Pancreas (tissue), 10 donors: Measurements from ENCODE around the gene TMEM97. TPM values are rescaled to one million over a fixed set of nuclear protein-coding genes. Genes with fewer than 3 reads are reported as not detected.
A peak's percentile ranks its signal among the peaks of the same experiment; 100 is the strongest.
"Not testable (repeated sequence)": the region's sequence is repeated elsewhere in the genome, so short reads cannot be mapped to it uniquely, and the experiment has no call there.

Experiments used
- ATAC-seq, 4 donors: fragments of 200-7000 bp; cut with Tn5 transposase; one replicate each; pipeline versions ENCODE4 v1.8.0 to v1.9.1; 2020; ENCODE audit warnings: mild to moderate bottlenecking in 4 of 4, moderate library complexity in 4 of 4
- DNase-seq, 6 donors: peaks; one replicate each; pipeline ENCODE4 v3.0.0-alpha.2; 2020
- FAIRE-seq: peaks from 2 replicates; lab custom pipeline; 2012; peaks lifted over from hg19 to GRCh38; lab: Jason Lieb, UNC
- H3K27ac ChIP-seq, 4 donors: fragments of 200-600 bp; sonication (generic); 1 replicate in 3 of 4; 2 replicates in 1 of 4; pipeline versions ENCODE4 v1.5.0 to v1.8.0; 2020
- H3K27me3 ChIP-seq, 4 donors: fragments of 200-600 bp; one replicate each; pipeline ENCODE4 v1.8.0; 2021
- H3K36me3 ChIP-seq, 3 donors: fragments of 200-600 bp; sonication (generic) in 1 of 3; one replicate each; pipeline versions ENCODE4 v1.5.0 to v1.8.0; 2020 to 2021
- H3K4me1 ChIP-seq, 3 donors: fragments of 200-600 bp; one replicate each; pipeline ENCODE4 v1.8.0; 2021
- H3K4me3 ChIP-seq, 4 donors: fragments of 200-600 bp; sonication (generic) in 2 of 4; one replicate each; pipeline versions ENCODE4 v1.5.0 to v1.8.0; 2020 to 2021
- H3K9me3 ChIP-seq, 4 donors: fragments of 200-600 bp; one replicate each; pipeline ENCODE4 v1.8.0; 2021
- WGBS, 2 donors: extraction: QIAGEN DNeasy Blood & Tissue Kit; methylation state at CpG; one replicate each; pipeline ENCODE4 v1.1.7; 2013; 5-methylcytosine and 5-hydroxymethylcytosine counted together
- intact Hi-C, 3 donors: fragments of 100-400 bp; cut with DNase I; formaldehyde crosslinking; loops; one replicate each; pipeline versions ENCODE4 v1.11.1 to v1.14.2; 2022
- polyA plus RNA-seq, 2 donors: library from polyadenylated mRNA; stranded (reverse); fragments of 200-250 nt; gene quantifications; one replicate each; pipeline ENCODE4 v1.2.3, GENCODE V29; 2013
- total RNA-seq, 6 donors: library from RNA; stranded (reverse); fragmentation: NEBNext Ultra II Directional in 4 of 6; extraction: Animal tissue kit (Norgen Biotek cat#: 25700) in 4 of 6; gene quantifications; one replicate each; pipeline versions ENCODE4 v1.2.1 to v1.2.4, GENCODE V29; 2021 to 2023
- TF ChIP-seq, protein P1 (sequence below), 4 donors: fragments of 200-600 bp; sonication (generic) in 3 of 4; IDR thresholded peaks; one replicate each; pipeline versions ENCODE4 v1.5.0 to v1.8.0; 2021; ENCODE audit warnings: antibody characterized with exemption in 4 of 4
- donor health status: healthy with polysubstance abuse.
- donor health status: DM: no; HTN: no; CAD: no; lungs with moderate emphysema.
- donor health status: DM: no; HTN: no; CAD: no.
- donor health status: control.
- donor health status: control.
- donor health status: Bipolar disorder and iron deficiency.
- donor health status: DM: yes; HTN: yes; CAD: no.
- donor health status: DM: no; HTN: no; CAD: no.
- donor health status: DM: no; HTN: no; CAD: no.
- donor health status: DM: yes; HTN: yes; CAD: no.

TMEM97 gene
- 100 to 1,000 TPM in 4 of 6 donors, 10 to 100 TPM in 2; 73.9 to 129 (median 113) TPM for total RNA-seq
- polyA plus RNA-seq = 10 to 100 TPM; 13.1 to 17.2 TPM

DNA sequence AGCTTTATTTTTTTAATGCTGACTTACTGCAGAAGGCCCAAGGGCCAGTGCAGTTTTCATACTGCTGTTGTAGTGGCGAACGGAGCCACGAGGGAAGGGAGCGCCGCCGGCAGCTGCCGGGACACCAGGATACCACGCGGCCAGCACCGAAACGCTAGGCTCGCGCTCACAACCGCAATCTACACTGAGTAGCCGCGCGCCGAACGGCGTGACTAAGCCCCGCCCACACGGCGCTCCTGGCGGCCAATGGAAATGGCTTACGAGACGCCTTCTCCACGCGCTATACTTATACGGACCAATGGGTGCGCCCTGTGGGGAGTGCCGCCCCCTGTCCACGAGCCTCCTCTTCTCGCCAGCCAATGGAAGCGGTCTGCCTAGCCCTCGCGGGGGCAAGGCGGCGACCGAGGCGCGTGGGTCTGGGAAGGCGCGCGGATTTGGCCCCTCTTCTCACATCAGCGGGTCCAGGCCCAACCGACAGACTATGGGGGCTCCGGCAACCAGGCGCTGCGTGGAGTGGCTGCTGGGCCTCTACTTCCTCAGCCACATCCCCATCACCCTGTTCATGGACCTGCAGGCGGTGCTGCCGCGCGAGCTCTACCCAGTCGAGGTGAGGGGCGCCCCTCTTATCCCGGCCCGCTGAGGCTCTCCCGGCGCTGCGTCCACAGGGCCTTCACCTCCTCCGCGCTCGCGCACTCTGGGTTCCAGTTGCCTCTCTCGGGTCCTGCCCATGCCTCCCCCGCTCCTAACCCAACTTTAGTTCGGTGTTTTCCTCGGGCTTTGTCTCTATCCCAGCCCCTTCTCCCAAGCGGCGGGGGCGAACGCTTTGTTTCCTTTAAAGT, at the start of gene TMEM97:
TMEM97 (plus strand) TSS at position 442 of the 839 bp plus-strand sequence; CDS start at position 482, 40 bp downstream.
- Histone ChIP-seq H3K4me1 (peaks cover 4 to 20% (median 20%) of the 10 kb centered on the region in 3 donors), H3K27me3 (no peaks in the 10 kb centered on the region), H3K9me3 (no peaks in the 10 kb centered on the region), H3K4me3 (peak within 1 kb of the TSS; percentile 43 to 80 (median 72)), H3K27ac (peak within 1 kb of the TSS; percentile 84 to 97 (median 92)), H3K36me3 (no peaks in the 10 kb centered on the region)
- intact Hi-C loops = no loop called here
- ATAC-seq (peak; percentile 86 to 96 (median 93)), FAIRE-seq (peak; percentile 41), DNase-seq (peak; percentile 96 to 99 (median 97))
- 0% methylated on average over 58 to 72 of the region's 72 CpGs for WGBS, 2 donors
- TF ChIP-seq, protein P1, sequence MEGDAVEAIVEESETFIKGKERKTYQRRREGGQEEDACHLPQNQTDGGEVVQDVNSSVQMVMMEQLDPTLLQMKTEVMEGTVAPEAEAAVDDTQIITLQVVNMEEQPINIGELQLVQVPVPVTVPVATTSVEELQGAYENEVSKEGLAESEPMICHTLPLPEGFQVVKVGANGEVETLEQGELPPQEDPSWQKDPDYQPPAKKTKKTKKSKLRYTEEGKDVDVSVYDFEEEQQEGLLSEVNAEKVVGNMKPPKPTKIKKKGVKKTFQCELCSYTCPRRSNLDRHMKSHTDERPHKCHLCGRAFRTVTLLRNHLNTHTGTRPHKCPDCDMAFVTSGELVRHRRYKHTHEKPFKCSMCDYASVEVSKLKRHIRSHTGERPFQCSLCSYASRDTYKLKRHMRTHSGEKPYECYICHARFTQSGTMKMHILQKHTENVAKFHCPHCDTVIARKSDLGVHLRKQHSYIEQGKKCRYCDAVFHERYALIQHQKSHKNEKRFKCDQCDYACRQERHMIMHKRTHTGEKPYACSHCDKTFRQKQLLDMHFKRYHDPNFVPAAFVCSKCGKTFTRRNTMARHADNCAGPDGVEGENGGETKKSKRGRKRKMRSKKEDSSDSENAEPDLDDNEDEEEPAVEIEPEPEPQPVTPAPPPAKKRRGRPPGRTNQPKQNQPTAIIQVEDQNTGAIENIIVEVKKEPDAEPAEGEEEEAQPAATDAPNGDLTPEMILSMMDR (IDR thresholded peaks at IDR 0.05) = no peak

DNA sequence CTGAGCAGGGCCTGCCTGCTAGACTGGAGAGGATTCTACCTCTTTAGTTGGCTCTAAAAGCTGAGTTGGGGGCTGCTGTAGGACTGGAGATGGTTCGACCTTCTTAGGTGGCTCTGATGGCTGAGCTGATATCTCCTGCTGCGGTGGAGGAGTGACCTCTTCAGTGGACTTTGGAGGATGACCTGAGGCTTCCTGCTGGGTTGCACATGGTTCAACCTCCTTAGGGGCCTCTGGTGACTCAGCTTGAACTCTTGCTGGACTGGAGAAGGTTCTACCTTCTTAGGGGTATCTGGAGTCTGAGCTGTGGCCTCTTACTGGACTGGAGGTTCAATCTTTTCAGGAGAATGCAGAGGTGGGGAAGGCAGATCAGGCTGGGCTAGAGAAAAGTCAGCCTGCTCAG, 48.9 kb upstream of the TMEM97 start:
- FAIRE-seq = no peak
- no peak for DNase-seq
- Histone ChIP-seq H3K4me1 (no peaks in the 10 kb centered on the region), H3K27ac (no peak overlapping the region), H3K27me3 (no peaks in the 10 kb centered on the region), H3K36me3 (no peaks in the 10 kb centered on the region), H3K4me3 (no peak overlapping the region), H3K9me3 (no peaks in the 10 kb centered on the region)
- intact Hi-C loops = no loop called here
- 79 to 85% methylated on average over 2 of the region's 2 CpGs for WGBS, 2 donors
- TF ChIP-seq, protein P1 (IDR thresholded peaks at IDR 0.05) = no peak
- no peak for ATAC-seq

DNA sequence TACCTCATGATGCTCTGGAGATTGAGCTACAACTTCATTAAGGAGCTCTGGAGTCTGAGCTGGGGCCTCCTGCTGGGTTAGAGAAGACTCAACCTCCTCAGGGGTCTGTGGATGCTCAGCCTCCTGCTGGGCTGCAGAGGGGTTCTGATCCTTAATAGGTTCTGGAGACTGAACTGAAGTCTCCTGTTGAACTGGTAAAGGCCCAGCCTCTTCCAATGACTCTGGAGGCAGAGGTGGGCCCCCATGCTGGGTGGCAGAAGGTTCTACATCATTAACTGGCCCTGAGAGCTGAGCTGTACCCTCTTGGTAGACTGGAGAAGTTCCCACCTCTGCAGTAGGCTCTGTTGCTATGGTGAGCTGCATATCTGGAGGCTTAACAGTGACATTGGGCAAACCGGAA, 48.1 kb upstream of the TMEM97 start:
- TF ChIP-seq, protein P1 (IDR thresholded peaks at IDR 0.05) = no peak
- Histone ChIP-seq H3K9me3 (no peaks in the 10 kb centered on the region), H3K36me3 (no peaks in the 10 kb centered on the region), H3K4me1 (no peaks in the 10 kb centered on the region), H3K27ac (no peak overlapping the region), H3K4me3 (no peak overlapping the region), H3K27me3 (no peaks in the 10 kb centered on the region)
- WGBS, 2 donors = 71 to 78% methylated on average over 1 of the region's 1 CpG
- no peak for ATAC-seq
- intact Hi-C loops = no loop called here
- no peak for DNase-seq
- no peak for FAIRE-seq

GRCh38 chr17:28271431-28271830, 47.6 kb upstream of the TMEM97 start:
- ATAC-seq (no peak), FAIRE-seq (no peak), DNase-seq (no peak)
- 95% methylated on average over 3 of the region's 3 CpGs for WGBS, 2 donors
- Histone ChIP-seq H3K27ac (no peak overlapping the region), H3K9me3 (no peaks in the 10 kb centered on the region), H3K27me3 (no peaks in the 10 kb centered on the region), H3K4me1 (no peaks in the 10 kb centered on the region), H3K36me3 (no peaks in the 10 kb centered on the region), H3K4me3 (no peak overlapping the region)
- TF ChIP-seq, protein P1 (IDR thresholded peaks at IDR 0.05) = no peak
- intact Hi-C loops = no loop called here

DNA sequence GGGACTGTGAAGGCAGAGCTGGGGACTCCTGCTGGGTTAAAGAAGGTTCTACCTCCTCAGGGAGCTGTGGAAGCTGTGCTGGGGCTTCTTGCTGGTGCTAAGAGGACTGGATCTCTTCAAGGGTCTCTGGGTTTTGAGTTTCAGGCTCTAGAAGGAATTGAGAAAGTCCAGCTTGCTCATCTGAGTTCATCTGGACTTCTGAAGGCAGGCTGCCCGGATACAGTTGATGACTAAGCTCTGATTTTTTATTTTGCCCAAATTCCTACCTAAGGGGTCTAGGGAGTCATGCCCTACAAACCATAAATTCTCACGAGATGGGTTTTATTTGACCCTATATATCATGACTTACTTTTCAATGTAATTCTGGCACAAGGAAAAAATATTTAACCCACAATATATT, 46.8 kb upstream of the TMEM97 start:
- TF ChIP-seq, protein P1 (IDR thresholded peaks at IDR 0.05) = no peak
- H3K4me1 ChIP-seq = no peaks in the 10 kb centered on the region
- intact Hi-C loops = no loop called here
- no peak overlapping the region for H3K4me3 ChIP-seq
- H3K27ac ChIP-seq = no peak overlapping the region
- 63 to 67% methylated on average over 2 of the region's 2 CpGs for WGBS, 2 donors
- H3K36me3 ChIP-seq = no peaks in the 10 kb centered on the region
- H3K27me3 ChIP-seq = no peaks in the 10 kb centered on the region
- FAIRE-seq (no peak), DNase-seq (no peak), ATAC-seq (no peak)
- H3K9me3 ChIP-seq = no peaks in the 10 kb centered on the region

- H3K36me3 ChIP-seq, H3K4me3 ChIP-seq, intact Hi-C loops, H3K27me3 ChIP-seq, FAIRE-seq, ATAC-seq, H3K9me3 ChIP-seq, H3K27ac ChIP-seq, H3K4me1 ChIP-seq, DNase-seq: not testable (repeated sequence)
- 71 to 86% methylated on average over 5 of the region's 5 CpGs for WGBS, 2 donors
These were observed 45.7 kb upstream of the TMEM97 start for GRCh38 chr17:28273341-28273740.
